Astrocyte (in vitro differentiated cells and primary cell): ENCODE data around the gene ESCO1.

Experiments used
- CTCF ChIP-seq: IDR thresholded peaks from 2 replicates; pipeline ENCODE4 v1.5.1; 2011; ENCODE audit warnings: low read depth, mild to moderate bottlenecking, inconsistent platforms, low read length, moderate library complexity; ENCODE audit not compliant: insufficient read depth
- EZH2 ChIP-seq: IDR thresholded peaks from 2 replicates; pipeline ENCODE4 v1.6.1; 2012; ENCODE audit warnings: mild to moderate bottlenecking, low read length, inconsistent platforms; ENCODE audit not compliant: insufficient read depth

GRCh38 chr18:21598726-21599584 lies 1.5 kb downstream of the ESCO1 start:
- no peak for TF ChIP-seq CTCF
- no peak for TF ChIP-seq EZH2
